Mononuclear cell (primary cell): Measurements from ENCODE around the gene CTNNB1. TPM values are rescaled to one million over a fixed set of nuclear protein-coding genes. Genes with fewer than 3 reads are reported as not detected.

Experiments used
- H3K27me3 ChIP-seq: 2 replicates; pipeline ENCODE4 v1.6.0; 2011; ENCODE audit warnings: low read length, control low read depth; ENCODE audit not compliant: insufficient read depth
- H3K4me1 ChIP-seq: 2 replicates; pipeline ENCODE4 v1.5.1; 2011; ENCODE audit warnings: mild to moderate bottlenecking, low read length, control low read depth; ENCODE audit not compliant: insufficient read depth
- H3K4me3 ChIP-seq: 2 replicates; pipeline ENCODE4 v1.5.1; 2011; ENCODE audit warnings: mild to moderate bottlenecking, low read length, moderate library complexity
- H3K9me3 ChIP-seq: 2 replicates; pipeline ENCODE4 v1.5.1; 2011; ENCODE audit warnings: low read depth, mild to moderate bottlenecking, control low read depth, low read length
- total RNA-seq: library from RNA; depleted of rRNA; stranded (reverse); fragments of >200 nt; gene quantifications from one replicate; pipeline ENCODE4 v1.2.3, GENCODE V29; 2012

Gene CTNNB1
- total RNA-seq, 1 donor, result 675 TPM

DNA sequence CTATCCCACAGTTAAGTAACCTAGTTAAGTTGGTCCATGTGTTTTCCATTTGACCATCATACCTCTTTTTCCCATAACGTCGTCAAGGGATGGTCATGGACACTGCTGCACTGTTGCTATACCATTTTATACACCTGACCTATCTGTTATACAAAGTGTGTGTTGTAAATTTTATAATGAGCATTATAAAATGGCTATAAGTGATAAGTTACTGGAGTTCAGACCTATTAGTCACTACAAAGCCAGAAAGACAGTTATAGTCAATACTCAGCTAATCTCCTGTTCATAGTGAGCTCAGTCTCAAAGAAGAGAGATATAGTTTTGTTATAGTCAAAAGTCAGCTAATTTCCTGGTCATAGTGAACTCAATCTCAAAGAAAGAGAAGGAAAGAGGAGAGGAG, 18.9 kb upstream of the CTNNB1 start:
- Histone ChIP-seq H3K4me3 (no peak overlapping the region), H3K27me3 (no peaks in the 10 kb centered on the region), H3K4me1 (no peaks in the 10 kb centered on the region), H3K9me3 (no peaks in the 10 kb centered on the region)

DNA sequence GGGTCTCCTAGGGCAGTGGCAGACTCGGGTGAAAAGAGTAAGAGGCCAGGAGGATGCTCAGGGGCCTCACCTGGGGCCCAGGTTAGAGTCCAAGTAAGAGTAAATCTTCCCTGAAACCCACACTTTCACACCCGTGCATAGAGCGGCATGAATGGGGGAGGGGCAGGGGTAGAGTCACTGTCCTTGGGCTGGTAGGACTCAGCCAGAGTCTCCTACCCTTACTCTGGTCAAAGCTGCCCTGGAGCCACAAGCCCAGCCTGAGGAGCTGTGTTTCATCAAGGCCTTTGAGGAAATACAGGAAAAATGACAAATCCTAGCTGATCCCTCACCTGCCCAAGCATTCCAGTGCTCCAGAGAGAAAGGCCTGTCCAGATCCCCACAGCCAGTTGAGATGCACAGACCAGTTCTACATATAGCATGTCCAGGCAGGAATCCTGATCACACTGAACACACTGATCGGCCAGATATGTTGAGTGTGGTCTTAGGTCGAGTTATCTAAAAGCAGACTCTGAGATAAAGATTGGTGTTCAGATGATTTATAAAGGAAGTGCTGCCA, 16.7 kb upstream of the CTNNB1 start:
- H3K27me3 ChIP-seq, result no peaks in the 10 kb centered on the region
- H3K4me3 ChIP-seq, result no peak overlapping the region
- no peaks in the 10 kb centered on the region for H3K9me3 ChIP-seq
- H3K4me1 ChIP-seq, result no peaks in the 10 kb centered on the region

DNA sequence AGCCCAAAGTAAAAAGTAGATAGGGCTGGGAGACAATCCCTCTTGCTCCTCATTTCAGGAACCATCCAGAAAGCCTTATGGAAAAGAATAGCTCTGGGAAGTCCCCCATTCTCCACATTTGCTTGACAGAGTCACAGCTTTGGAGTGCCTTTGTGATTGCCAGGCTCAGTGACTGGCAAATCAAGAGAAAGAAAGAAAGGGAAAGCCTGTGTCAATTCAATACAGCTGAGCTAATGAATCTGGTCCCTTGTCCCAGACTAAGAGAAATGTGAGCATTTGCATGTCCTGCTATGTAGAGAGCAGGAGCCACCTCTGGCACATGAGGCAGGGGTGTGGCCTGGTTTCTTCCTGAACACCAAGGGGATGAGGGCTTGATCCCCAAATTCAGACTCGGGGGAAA, 14.9 kb upstream of the CTNNB1 start:
- Histone ChIP-seq H3K9me3 (no peaks in the 10 kb centered on the region), H3K4me3 (no peak overlapping the region), H3K4me1 (no peaks in the 10 kb centered on the region), H3K27me3 (no peaks in the 10 kb centered on the region)

DNA sequence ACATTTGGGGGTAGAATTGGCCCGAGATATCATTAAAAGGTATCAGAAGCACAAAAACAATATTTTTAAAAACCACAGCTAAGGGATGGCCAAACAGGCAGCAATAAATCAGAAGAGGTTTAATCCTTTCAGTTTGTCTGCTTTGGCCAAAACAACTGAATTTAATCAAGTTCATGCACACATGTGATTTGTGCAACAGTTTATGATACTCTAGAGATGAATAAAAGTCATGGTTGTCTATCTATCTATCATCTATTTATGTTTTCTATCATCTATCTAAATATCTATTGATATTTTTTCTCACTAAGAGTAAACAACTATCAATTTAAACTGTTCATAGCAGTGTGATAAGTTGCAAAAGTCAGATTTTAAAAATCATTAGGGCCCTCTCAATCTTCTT, 13.0 kb upstream of the CTNNB1 start:
- H3K9me3 ChIP-seq, result no peaks in the 10 kb centered on the region
- peaks cover 5% of the 10 kb centered on the region for H3K4me1 ChIP-seq
- no peaks in the 10 kb centered on the region for H3K27me3 ChIP-seq
- H3K4me3 ChIP-seq, result no peak overlapping the region

DNA sequence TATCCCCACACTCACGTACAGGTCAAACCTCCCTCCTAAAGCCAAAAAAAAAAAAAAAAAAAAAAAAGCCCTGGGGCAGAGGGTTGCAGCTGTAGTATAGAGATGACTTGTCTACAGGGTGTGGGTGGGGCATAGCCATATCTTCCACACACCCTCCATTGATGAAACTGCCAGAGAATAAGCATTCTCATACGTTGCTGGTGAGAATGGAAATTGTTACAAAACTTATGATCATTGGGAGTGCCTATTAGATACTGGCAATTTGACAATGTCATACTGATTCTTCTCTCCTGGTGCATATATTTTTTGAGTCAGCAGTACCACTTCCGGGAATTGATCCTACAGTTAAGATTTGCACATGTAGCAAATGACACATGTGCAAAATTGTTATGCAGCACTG, 11.0 kb upstream of the CTNNB1 start:
- H3K27me3 ChIP-seq, result no peaks in the 10 kb centered on the region
- H3K4me3 ChIP-seq, result no peak overlapping the region
- no peaks in the 10 kb centered on the region for H3K9me3 ChIP-seq
- H3K4me1 ChIP-seq, result peaks cover 5% of the 10 kb centered on the region

DNA sequence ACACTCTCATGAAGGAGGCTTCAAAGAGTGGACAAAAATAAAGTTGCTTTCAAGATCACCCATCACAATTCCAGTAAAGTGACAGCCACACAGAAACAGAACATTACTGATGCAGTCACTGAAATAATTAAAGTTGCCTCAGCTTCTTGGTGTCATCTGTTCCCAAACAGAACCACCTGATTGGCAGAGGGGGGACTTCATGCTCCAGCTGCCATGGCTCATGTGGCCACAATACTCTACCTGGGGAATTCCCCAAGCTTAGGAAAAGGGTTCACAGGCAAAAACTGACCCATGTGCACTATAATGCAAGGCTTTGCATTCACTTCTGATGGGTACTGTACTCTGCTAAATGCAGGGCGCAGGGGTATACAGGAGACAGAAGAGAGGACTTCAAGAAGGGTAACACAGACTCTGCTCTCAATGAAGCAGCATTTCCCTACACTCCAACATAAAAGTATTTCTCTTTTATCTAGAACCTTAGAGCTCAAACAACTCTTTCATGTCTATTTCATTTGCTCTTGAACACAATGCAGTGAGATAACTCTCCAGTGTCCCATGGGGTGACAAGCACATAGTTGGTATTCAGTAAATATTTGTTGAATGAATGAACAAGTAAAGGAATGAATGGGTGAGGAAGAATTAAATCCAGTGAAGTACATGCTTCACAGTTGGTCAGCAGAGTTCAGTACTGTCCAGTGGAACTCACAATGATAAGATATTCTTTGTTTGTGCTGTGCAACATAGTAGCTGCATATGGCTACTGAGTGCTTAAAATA, 8.6 kb upstream of the CTNNB1 start:
- no peaks in the 10 kb centered on the region for H3K9me3 ChIP-seq

DNA sequence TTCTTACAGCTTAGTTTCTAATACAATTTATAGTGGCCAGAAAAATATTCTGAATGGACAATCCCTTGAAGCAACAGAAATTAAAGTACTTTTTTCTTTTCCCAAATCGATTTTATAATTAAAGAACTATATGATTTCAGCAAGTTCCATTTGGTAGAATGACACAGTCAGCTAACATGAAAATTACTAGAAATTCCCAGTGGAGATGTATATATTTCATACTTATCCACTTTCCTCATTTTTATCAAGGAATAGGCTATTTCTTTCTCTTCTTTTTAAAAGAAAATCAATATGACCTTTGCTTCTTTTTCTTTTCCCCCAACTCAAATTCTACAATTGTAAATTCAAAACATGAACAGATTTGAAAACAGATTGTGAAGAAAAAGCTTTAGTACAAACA, 6.4 kb upstream of the CTNNB1 start:
- Histone ChIP-seq H3K4me1 (peaks cover 5% of the 10 kb centered on the region), H3K27me3 (no peaks in the 10 kb centered on the region), H3K9me3 (no peaks in the 10 kb centered on the region), H3K4me3 (no peak overlapping the region)

More for the DNA sequence above, 8.6 kb upstream of the CTNNB1 start:
- Histone ChIP-seq H3K27me3 (no peaks in the 10 kb centered on the region), H3K4me3 (no peak overlapping the region), H3K4me1 (peaks cover 5% of the 10 kb centered on the region)

DNA sequence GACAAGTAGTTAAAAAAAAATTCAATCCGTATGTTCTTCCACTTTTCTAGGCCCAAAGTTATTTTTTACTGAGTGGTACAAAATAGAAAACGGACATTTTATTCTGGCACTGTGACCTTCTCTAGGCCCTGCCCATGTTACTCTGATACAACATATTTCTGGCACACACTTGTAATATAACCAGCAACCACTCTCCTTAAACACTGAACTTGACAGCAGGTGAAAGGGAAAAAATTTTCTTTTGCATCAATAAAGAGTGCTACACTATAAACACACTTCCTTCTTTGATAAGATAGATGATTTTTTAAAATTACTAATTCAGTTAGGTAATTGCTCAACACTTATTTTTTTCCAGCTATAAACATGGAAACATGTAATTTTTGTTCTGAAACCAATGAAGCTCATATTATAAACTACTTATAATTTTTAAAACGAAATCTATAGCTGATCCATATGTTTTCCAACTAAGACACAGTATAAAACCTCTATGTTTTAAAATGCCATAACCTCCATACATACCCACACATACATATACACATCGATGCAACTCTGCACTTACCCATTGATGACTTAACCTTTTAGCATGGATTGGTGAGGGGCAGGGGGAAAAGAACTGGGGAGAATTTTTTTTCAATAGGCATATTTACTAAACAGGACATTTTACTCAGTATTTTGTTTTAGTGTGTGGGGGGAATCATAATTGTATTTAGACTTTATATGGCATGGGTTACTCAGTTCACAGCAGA, 5.3 kb upstream of the CTNNB1 start:
- H3K9me3 ChIP-seq, result no peaks in the 10 kb centered on the region
- peaks cover 10% of the 10 kb centered on the region for H3K4me1 ChIP-seq
- no peaks in the 10 kb centered on the region for H3K27me3 ChIP-seq
- H3K4me3 ChIP-seq, result no peak overlapping the region

DNA sequence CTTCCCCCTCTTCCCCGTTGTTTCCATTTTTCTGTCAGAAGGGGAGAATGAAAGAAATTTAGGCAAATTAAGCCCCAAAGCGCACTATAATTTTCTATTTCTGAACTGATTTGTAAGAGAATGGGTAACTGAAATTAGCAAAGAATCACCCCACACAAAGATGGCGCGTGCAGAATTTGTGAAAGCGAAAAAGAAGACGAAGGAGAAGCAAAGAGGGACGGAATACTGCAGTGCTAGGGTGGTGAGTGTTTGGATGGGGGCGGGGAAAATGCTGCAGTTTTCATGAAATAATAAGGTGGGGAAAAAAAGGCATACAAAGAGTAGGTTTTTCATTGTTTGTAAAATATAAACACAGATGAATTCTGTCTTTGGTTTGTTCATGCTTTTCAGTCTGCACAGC, 4.6 kb upstream of the CTNNB1 start:
- H3K4me1 ChIP-seq, result peaks cover 8% of the 10 kb centered on the region
- H3K27me3 ChIP-seq, result no peaks in the 10 kb centered on the region
- H3K9me3 ChIP-seq, result no peaks in the 10 kb centered on the region
- H3K4me3 ChIP-seq, result no peak overlapping the region

DNA sequence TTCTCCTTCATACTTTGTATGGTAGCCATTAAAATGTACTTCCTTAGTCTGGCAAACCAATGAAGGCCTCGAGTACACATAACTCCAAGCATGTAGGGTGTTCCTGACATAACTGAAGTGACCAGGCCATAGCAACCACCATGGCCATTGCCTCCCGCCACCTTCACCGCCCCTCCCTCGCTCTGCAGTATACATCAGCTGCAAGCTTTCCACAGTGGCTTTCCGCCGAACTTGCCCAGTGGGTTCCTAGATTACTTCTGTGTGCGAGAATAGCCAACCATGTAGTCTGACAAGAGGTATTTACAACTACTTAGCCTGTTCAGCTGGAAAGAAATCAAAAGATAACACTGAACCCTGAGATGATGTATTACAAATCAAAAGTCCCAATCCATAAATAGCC, 3.4 kb upstream of the CTNNB1 start:
- Histone ChIP-seq H3K9me3 (no peaks in the 10 kb centered on the region), H3K4me3 (no peak overlapping the region), H3K27me3 (no peaks in the 10 kb centered on the region), H3K4me1 (peaks cover 8% of the 10 kb centered on the region)

DNA sequence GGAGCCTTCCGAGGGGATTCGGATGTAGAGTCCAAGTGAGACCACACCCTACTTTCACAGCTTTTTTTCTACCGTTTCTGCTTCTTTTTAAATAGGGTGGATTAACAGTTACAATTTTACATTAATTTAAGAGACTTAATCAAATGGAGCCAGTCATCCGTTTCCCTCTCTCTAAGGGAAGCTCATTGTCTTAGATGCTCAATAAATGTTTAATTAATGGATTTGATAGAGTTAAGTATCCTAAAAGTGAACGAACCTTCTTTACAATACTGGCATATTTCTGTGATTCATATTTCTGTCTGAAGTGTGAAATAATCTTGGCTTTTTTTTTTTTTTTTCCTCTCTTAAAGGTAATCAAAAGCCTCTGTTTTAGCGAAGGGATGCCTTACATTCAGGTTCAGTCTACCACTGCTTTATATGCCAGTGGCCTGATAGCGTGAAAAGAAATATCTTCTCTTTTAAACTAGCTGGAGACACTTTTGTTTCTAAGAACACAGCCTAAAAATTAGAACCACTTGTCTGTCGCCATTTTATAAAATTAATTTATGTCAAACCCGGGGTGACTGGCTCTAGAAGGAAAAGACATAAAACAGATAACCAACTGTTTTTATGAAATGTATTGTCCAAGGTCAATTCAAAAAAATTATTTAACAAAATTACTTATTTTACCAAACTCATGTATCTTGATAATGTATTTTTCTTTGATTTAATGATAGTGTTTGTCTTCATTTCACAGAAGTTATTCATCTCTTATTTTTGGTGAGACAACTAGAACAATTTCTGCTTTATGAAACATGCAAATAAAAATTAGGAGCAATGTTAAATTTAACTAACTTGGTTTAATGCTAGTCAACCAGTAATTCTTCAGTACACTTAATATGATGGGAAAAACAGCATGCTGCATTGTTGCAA, 2.5 kb upstream of the CTNNB1 start:
- Histone ChIP-seq H3K4me1 (peaks cover 16% of the 10 kb centered on the region), H3K9me3 (no peaks in the 10 kb centered on the region)

DNA sequence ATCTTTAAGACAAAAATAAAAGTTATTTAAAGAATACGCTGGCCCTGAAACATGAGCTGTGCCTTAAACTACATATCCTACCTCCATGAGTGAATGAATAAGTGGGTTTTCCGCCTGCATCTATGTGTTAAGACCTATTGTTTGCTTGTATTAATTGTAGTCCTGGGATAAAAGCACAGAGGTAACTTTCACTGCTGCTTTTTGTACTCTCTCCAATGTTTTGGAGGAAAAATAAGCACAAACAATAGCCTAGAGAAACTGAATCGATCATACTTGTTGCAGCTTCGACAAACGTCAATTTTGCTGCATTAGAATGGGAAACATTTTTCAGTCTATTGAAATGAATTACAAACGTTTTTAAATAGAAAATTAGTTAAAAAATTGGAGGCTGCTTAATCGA, 1.3 kb upstream of the CTNNB1 start:
- peaks cover 28% of the 10 kb centered on the region for H3K4me1 ChIP-seq
- no peak overlapping the region for H3K4me3 ChIP-seq
- no peaks in the 10 kb centered on the region for H3K9me3 ChIP-seq
- no peaks in the 10 kb centered on the region for H3K27me3 ChIP-seq

More for the DNA sequence above, 2.5 kb upstream of the CTNNB1 start:
- H3K4me3 ChIP-seq, result no peak overlapping the region
- no peaks in the 10 kb centered on the region for H3K27me3 ChIP-seq

DNA sequence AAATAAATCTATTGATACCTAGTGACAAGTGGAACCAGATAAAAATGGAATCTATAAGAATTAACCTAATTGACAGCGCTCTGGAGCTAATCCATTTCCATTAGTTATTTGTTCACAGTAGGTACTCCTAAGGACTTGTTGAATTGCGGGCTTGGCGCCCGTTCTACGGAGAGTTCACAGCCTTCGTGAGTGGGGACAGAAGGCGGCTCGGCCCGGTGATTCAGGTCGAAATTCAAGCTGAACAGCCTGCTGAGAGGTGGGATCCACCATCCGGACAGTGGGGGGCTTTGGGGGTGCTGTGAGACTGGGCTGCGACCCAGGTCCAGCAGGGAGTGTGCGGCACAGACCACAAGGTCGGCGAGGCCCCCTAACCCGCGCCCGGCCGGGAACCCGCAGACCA, 779 bp upstream of the CTNNB1 start:
- Histone ChIP-seq H3K27me3 (no peaks in the 10 kb centered on the region), H3K9me3 (no peaks in the 10 kb centered on the region), H3K4me3 (peak overlapping the region; percentile 93), H3K4me1 (peaks cover 29% of the 10 kb centered on the region)

DNA sequence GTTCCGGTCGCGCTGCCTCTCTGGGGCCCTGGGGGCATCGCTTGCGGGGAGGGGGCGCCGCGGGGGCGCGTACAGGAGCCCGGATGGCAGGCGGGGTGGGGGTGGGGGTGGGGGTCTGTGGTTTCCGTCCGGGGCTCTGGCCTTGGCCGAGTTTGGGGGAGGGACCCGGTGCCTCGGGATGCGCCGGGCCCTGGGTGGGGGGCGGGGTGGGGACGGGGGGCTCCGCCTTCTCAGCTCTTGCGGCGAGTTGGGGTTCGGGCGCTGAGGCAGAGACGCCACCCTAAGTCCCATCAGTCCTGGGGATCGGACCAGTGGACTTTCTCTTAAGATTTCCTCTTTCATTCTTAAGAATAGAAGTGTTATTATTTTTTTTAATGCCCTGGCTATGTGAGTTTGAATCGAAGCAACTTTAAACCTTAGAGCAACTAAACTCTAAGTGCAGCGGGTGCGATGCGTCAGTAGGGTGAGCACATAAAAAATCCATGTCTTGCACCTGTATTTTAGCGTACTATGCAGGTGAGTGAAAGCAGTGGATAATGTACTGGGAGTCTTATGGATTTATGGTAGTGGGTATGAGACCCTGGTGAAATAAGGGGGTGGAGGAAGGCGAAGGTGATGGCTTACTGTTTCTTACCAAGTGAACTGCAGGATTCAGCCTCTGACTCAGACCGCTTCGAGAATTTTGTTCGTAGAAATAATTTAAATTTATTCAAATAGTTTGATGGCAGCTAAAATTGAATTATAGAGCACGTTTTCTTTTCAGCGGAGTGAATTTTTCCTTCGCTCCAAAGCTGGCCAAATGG, 762 bp downstream of the CTNNB1 start:
- peak overlapping the region; percentile 93 for H3K4me3 ChIP-seq
- H3K27me3 ChIP-seq, result no peaks in the 10 kb centered on the region
- peaks cover 29% of the 10 kb centered on the region for H3K4me1 ChIP-seq
- no peaks in the 10 kb centered on the region for H3K9me3 ChIP-seq
